Tibial nerve (tissue), 4 donors: ENCODE results near the gene SEC31A. TPM values are rescaled to one million over a fixed set of nuclear protein-coding genes. Genes with fewer than 3 reads are reported as not detected.
"Not testable (repeated sequence)": the region's sequence is repeated elsewhere in the genome, so short reads cannot be mapped to it uniquely, and the experiment has no call there.

Experiments used
- DNase-seq, 2 donors: peaks; one replicate each; pipeline ENCODE4 v3.0.0-alpha.2; 2019; ENCODE audit warnings: low spot score in 2 of 2
- H3K27ac ChIP-seq, 4 donors: fragments of 200-600 bp; sonication (generic) in 3 of 4; one replicate each; pipeline ENCODE4 v1.5.1; 2017 to 2019; ENCODE audit warnings: mild to moderate bottlenecking in 1 of 4
- H3K27me3 ChIP-seq, 2 donors: fragments of 200-600 bp; sonication (generic) in 1 of 2; one replicate each; pipeline versions ENCODE4 v1.5.1 to v1.6.0; 2017 to 2019
- H3K36me3 ChIP-seq, 3 donors: fragments of 200-600 bp; sonication (generic); one replicate each; pipeline ENCODE4 v1.5.1; 2018 to 2019
- H3K4me1 ChIP-seq, 4 donors: fragments of 200-600 bp; sonication (generic) in 3 of 4; one replicate each; pipeline ENCODE4 v1.5.1; 2017 to 2019
- H3K4me3 ChIP-seq, 4 donors: fragments of 200-600 bp; sonication (generic) in 3 of 4; one replicate each; pipeline ENCODE4 v1.5.1; 2017 to 2019; ENCODE audit warnings: mild to moderate bottlenecking in 1 of 4, moderate library complexity in 1 of 4
- H3K9me3 ChIP-seq, 4 donors: fragments of 200-600 bp; sonication (generic) in 3 of 4; one replicate each; pipeline ENCODE4 v1.5.1; 2017 to 2019
- EP300 ChIP-seq, 2 donors: sonication (generic); formaldehyde crosslinking; IDR thresholded peaks; one replicate each; pipeline ENCODE4 v1.6.1; 2017; ENCODE audit warnings: antibody characterized with exemption in 2 of 2, mild to moderate bottlenecking in 1 of 2
- POLR2A ChIP-seq, 2 donors: fragments of 450-650 bp; IDR thresholded peaks; one replicate each; pipeline ENCODE4 v1.6.1; 2017; ENCODE audit warnings: antibody characterized with exemption in 2 of 2, mild to moderate bottlenecking in 2 of 2, moderate library complexity in 2 of 2
- WGBS, 2 donors: methylation state at CpG; one replicate each; pipeline ENCODE4 v1.1.5; 2018; 5-methylcytosine and 5-hydroxymethylcytosine counted together
- total RNA-seq, 4 donors: library from RNA; depleted of rRNA; stranded (reverse); fragments of >200 nt; gene quantifications; one replicate each; pipeline ENCODE4 v1.1.0, GENCODE V29; 2016
- TF ChIP-seq, protein P1 (sequence below), 5 experiments: fragments of 200-600 bp in 3 of 5; fragments of 450-650 bp in 2 of 5; sonication (generic) in 3 of 5; IDR thresholded peaks; one replicate each; pipeline ENCODE4 v1.5.1; 2016 to 2019; ENCODE audit warnings: antibody characterized with exemption in 5 of 5, mild to moderate bottlenecking in 3 of 5, moderate library complexity in 2 of 5

Gene SEC31A
- total RNA-seq, 4 donors from 2014 or later, result 171 to 190 (median 176) TPM

GRCh38 chr4:82919386-82919785 lies 28.4 kb upstream of the SEC31A start:
- H3K27ac ChIP-seq, result no peak overlapping the region
- no peak for DNase-seq
- no peaks in the 10 kb centered on the region for H3K27me3 ChIP-seq
- TF ChIP-seq POLR2A (IDR thresholded peaks at IDR 0.05) (no peak), EP300 (IDR thresholded peaks at IDR 0.05) (no peak)
- TF ChIP-seq, protein P1, sequence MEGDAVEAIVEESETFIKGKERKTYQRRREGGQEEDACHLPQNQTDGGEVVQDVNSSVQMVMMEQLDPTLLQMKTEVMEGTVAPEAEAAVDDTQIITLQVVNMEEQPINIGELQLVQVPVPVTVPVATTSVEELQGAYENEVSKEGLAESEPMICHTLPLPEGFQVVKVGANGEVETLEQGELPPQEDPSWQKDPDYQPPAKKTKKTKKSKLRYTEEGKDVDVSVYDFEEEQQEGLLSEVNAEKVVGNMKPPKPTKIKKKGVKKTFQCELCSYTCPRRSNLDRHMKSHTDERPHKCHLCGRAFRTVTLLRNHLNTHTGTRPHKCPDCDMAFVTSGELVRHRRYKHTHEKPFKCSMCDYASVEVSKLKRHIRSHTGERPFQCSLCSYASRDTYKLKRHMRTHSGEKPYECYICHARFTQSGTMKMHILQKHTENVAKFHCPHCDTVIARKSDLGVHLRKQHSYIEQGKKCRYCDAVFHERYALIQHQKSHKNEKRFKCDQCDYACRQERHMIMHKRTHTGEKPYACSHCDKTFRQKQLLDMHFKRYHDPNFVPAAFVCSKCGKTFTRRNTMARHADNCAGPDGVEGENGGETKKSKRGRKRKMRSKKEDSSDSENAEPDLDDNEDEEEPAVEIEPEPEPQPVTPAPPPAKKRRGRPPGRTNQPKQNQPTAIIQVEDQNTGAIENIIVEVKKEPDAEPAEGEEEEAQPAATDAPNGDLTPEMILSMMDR (IDR thresholded peaks at IDR 0.05), result no peak
- no peak overlapping the region for H3K4me3 ChIP-seq
- no peaks in the 10 kb centered on the region for H3K9me3 ChIP-seq
- H3K36me3 ChIP-seq, result peaks cover 0 to 11% (median 0%) of the 10 kb centered on the region in 3 donors
- WGBS, 2 donors, result 92 to 94% methylated on average over 2 of the region's 2 CpGs
- H3K4me1 ChIP-seq, result no peaks in the 10 kb centered on the region

GRCh38 chr4:82918091-82918490 lies 27.1 kb upstream of the SEC31A start:
- Histone ChIP-seq H3K9me3 (no peaks in the 10 kb centered on the region), H3K27ac (no peak overlapping the region), H3K4me3 (no peak overlapping the region), H3K27me3 (no peaks in the 10 kb centered on the region), H3K4me1 (no peaks in the 10 kb centered on the region), H3K36me3 (peaks cover 0 to 18% (median 0%) of the 10 kb centered on the region in 3 donors)
- no peak for DNase-seq
- 55 to 65% methylated on average over 7 of the region's 7 CpGs for WGBS, 2 donors
- TF ChIP-seq EP300 (IDR thresholded peaks at IDR 0.05) (no peak), POLR2A (IDR thresholded peaks at IDR 0.05) (no peak)
- TF ChIP-seq, protein P1 (IDR thresholded peaks at IDR 0.05), result no peak

DNA sequence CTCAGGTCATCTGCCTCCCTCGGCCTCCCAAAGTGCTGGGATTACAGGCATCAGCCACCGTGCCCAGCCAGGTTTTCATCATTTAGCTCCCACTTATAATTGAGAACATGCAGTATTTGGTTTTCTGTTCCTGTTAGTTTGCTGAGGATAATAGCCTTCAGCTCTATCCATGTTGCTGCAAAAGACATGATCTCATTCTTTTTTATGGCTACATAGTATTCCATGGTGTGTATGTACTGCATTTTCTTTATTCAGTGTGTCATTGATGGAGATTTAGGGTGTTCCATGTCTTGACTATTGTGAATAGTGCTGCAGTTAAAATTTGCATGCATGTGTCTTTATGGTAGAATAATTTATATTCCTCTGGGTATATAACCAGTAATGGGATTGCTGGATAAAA lies 23.0 kb upstream of the SEC31A start:
- peaks cover 0 to 35% (median 0%) of the 10 kb centered on the region in 3 donors for H3K36me3 ChIP-seq
- H3K9me3 ChIP-seq, H3K4me1 ChIP-seq, H3K4me3 ChIP-seq, H3K27me3 ChIP-seq, DNase-seq, H3K27ac ChIP-seq: not testable (repeated sequence)
- 95 to 100% methylated on average over 2 of the region's 2 CpGs for WGBS, 2 donors

GRCh38 chr4:82913305-82913704 lies 22.4 kb upstream of the SEC31A start:
- H3K27ac ChIP-seq, result no peak overlapping the region
- H3K9me3 ChIP-seq, result no peaks in the 10 kb centered on the region
- 44 to 45% methylated on average over 2 of the region's 2 CpGs for WGBS, 2 donors
- peaks cover 0 to 42% (median 0%) of the 10 kb centered on the region in 3 donors for H3K36me3 ChIP-seq
- DNase-seq, result no peak
- TF ChIP-seq EP300 (IDR thresholded peaks at IDR 0.05) (no peak), POLR2A (IDR thresholded peaks at IDR 0.05) (no peak)
- TF ChIP-seq, protein P1 (IDR thresholded peaks at IDR 0.05), result no peak
- H3K27me3 ChIP-seq, result no peaks in the 10 kb centered on the region
- no peak overlapping the region for H3K4me3 ChIP-seq
- H3K4me1 ChIP-seq, result no peaks in the 10 kb centered on the region

DNA sequence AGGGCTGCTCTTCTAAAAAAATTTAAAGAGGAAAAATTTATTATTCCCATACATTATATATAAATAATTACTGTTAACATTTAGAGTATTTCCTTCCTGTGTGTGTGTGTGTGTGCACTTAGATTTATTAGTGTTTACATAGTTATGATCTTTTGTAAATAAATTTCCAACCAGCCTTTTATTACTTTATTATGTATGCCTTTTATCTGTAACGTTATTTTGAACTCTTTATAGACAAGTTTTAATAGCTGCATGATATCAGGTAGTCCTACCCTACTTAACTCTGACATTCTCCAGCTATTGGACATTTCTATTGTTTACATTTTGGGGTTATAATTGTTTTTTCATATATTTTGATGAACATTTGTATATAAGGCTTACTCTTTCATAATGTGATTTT lies 18.4 kb upstream of the SEC31A start:
- WGBS, 2 donors, result 77 to 95% methylated on average over 1 of the region's 1 CpG

More for the DNA sequence above, 18.4 kb upstream of the SEC31A start:
- H3K9me3 ChIP-seq, result no peaks in the 10 kb centered on the region
- no peaks in the 10 kb centered on the region for H3K27me3 ChIP-seq
- H3K36me3 ChIP-seq, result peaks cover 0 to 51% (median 0%) of the 10 kb centered on the region in 3 donors
- no peak overlapping the region for H3K4me3 ChIP-seq
- no peak overlapping the region for H3K27ac ChIP-seq
- no peaks in the 10 kb centered on the region for H3K4me1 ChIP-seq
- DNase-seq, result no peak
- TF ChIP-seq, protein P1 (IDR thresholded peaks at IDR 0.05), result no peak
- no peak for TF ChIP-seq POLR2A (IDR thresholded peaks at IDR 0.05)
- TF ChIP-seq EP300 (IDR thresholded peaks at IDR 0.05), result no peak
